Upper lobe of left lung (tissue), 6 donors: ENCODE measurements around the gene SPAG16. TPM values are rescaled to one million over a fixed set of nuclear protein-coding genes. Genes with fewer than 3 reads are reported as not detected.

ENCODE experiments used
- ATAC-seq, 2 donors: fragments of 200-7000 bp; cut with Tn5 transposase; one replicate each; pipeline ENCODE4 v1.9.1; 2022; ENCODE audit warnings: mild to moderate bottlenecking in 2 of 2, moderate library complexity in 2 of 2; ENCODE audit not compliant: low FRiP score in 2 of 2
- DNase-seq, 2 donors: peaks; one replicate each; pipeline ENCODE4 v3.0.0-alpha.2; 2019 to 2020
- H3K27ac ChIP-seq, 4 donors: fragments of 200-600 bp; sonication (generic); one replicate each; pipeline ENCODE4 v1.5.1; 2016 to 2019
- H3K27me3 ChIP-seq, 4 donors: fragments of 200-600 bp; sonication (generic); one replicate each; pipeline ENCODE4 v1.5.1; 2017 to 2019
- H3K36me3 ChIP-seq, 4 donors: fragments of 200-600 bp; sonication (generic); one replicate each; pipeline ENCODE4 v1.5.1; 2016 to 2019
- H3K4me1 ChIP-seq, 4 donors: fragments of 200-600 bp; sonication (generic); one replicate each; pipeline ENCODE4 v1.5.1; 2018 to 2019
- H3K4me3 ChIP-seq, 4 donors: fragments of 200-600 bp; sonication (generic); one replicate each; pipeline ENCODE4 v1.5.1; 2017 to 2019; ENCODE audit warnings: mild to moderate bottlenecking in 2 of 4, moderate library complexity in 1 of 4
- H3K9me3 ChIP-seq, 4 donors: fragments of 200-600 bp; sonication (generic); one replicate each; pipeline ENCODE4 v1.5.1; 2018 to 2019
- EP300 ChIP-seq, 4 donors: sonication (generic); formaldehyde crosslinking; IDR thresholded peaks; one replicate each; pipeline ENCODE4 v1.5.1; 2017; ENCODE audit warnings: antibody characterized with exemption in 4 of 4, control low read depth in 2 of 4
- POLR2A ChIP-seq, 4 donors: fragments of 450-650 bp; IDR thresholded peaks; one replicate each; pipeline ENCODE4 v1.5.1; 2016 to 2017; ENCODE audit warnings: antibody characterized with exemption in 4 of 4, mild to moderate bottlenecking in 2 of 4
- POLR2AphosphoS5 ChIP-seq, 2 donors: sonication (generic); formaldehyde crosslinking; IDR thresholded peaks; one replicate each; pipeline ENCODE4 v1.5.1; 2017; ENCODE audit warnings: antibody characterized with exemption in 2 of 2
- WGBS, 2 donors: methylation state at CpG; one replicate each; pipeline ENCODE4 v1.1.5; 2017 to 2018; 5-methylcytosine and 5-hydroxymethylcytosine counted together
- total RNA-seq, 6 donors: library from RNA; depleted of rRNA in 4 of 6; stranded (reverse); fragments of >200 nt in 4 of 6; gene quantifications; one replicate each; pipeline versions ENCODE4 v1.1.0 to v1.2.1, GENCODE V29; 2016 to 2021
- TF ChIP-seq, protein P1 (sequence below), 6 experiments: fragments of 450-650 bp in 4 of 6; fragments of 200-600 bp in 2 of 6; sonication (generic) in 2 of 6; IDR thresholded peaks; one replicate each; pipeline ENCODE4 v1.5.1; 2016 to 2019; ENCODE audit warnings: antibody characterized with exemption in 6 of 6
- donor health status: DM: no; HTN: no; CAD: no; lungs with moderate emphysema.
- donor health status: DM: no; HTN: yes; CAD: no; lungs with severe emphysema.

Gene SPAG16
- total RNA-seq, 6 donors from 2014 or later = 9.7 to 65.0 (median 12.9) TPM

DNA sequence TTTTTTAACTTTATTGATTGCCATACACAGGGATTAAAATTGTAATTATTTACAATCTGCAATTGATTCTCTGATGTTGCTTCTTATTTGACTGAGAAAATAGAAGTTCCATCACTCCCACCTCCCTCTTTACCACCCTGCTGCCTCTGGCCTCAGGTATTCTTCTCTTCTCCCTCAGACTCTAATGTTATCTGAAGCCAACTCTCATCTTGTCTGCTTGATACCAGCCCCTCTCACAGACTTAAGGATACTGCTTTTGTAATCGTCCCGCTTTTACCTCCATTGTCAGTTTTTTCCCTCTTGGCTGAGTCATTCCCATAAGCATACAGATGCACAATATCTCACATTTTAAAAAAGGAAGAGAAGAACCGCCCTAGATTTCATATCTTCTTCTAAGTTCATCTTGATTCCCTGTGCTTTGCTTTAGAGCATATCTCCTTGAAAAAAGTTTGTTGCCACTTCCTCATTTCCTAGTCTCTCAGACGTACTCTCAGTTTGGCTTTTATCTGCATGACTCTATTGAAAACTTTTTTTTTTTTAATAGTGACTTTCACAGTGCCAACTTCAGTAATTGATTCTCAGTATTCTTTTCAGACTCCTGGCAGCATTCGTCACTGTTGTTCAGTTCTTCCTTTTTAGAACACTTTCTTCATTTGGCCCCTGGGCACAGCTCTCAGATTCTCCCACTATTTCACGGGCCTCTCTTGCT is 31.1 kb downstream of the SPAG16 start:
- TF ChIP-seq EP300 (IDR thresholded peaks at IDR 0.05) (no peak), POLR2A (IDR thresholded peaks at IDR 0.05) (no peak)
- Histone ChIP-seq H3K27ac (no peak overlapping the region), H3K9me3 (no peaks in the 10 kb centered on the region), H3K36me3 (peaks cover 0 to 5% (median 0%) of the 10 kb centered on the region in 4 donors), H3K27me3 (no peaks in the 10 kb centered on the region), H3K4me1 (no peaks in the 10 kb centered on the region), H3K4me3 (no peak overlapping the region)
- no peak for ATAC-seq
- no peak for DNase-seq
- WGBS, 2 donors = 80 to 85% methylated on average over 6 of the region's 6 CpGs

DNA sequence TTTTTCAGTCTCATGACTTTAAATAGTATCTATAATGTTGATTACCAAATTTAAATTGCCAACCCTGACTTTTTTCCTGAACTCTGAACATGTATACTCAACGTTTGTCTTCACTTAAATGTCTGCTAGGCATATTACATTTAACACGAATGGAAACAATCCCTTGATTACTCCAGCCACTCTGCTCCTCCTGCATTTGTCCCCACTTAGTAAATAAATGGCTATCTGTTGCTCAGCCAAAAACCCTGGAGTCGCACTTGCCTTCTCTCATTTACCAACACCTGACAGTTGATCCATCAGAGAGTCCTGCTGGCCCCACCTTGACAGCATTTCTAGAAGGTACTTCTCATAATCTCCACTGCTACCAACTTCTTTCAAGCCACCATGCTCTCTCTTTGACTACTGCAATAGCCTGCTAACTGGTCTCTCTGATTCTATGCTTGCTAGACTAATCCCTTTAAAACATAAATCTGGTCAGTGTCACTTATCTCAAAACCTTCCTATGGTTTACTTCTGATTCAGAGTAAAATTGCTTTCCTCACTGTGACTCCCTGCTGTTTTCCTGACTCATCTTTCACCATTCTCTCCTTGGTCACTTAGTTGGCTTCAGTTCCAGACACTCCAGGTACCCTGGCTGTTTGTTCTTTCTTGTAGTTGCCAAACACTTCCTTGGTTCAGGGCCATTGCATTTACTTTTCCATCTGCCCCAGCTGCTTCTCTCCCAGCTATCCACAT is 31.9 kb downstream of the SPAG16 start:
- WGBS, 2 donors = 89 to 96% methylated on average over 3 of the region's 3 CpGs
- no peaks in the 10 kb centered on the region for H3K4me1 ChIP-seq
- H3K36me3 ChIP-seq = peaks cover 0 to 5% (median 0%) of the 10 kb centered on the region in 4 donors
- no peak for TF ChIP-seq EP300 (IDR thresholded peaks at IDR 0.05)
- TF ChIP-seq, protein P1, sequence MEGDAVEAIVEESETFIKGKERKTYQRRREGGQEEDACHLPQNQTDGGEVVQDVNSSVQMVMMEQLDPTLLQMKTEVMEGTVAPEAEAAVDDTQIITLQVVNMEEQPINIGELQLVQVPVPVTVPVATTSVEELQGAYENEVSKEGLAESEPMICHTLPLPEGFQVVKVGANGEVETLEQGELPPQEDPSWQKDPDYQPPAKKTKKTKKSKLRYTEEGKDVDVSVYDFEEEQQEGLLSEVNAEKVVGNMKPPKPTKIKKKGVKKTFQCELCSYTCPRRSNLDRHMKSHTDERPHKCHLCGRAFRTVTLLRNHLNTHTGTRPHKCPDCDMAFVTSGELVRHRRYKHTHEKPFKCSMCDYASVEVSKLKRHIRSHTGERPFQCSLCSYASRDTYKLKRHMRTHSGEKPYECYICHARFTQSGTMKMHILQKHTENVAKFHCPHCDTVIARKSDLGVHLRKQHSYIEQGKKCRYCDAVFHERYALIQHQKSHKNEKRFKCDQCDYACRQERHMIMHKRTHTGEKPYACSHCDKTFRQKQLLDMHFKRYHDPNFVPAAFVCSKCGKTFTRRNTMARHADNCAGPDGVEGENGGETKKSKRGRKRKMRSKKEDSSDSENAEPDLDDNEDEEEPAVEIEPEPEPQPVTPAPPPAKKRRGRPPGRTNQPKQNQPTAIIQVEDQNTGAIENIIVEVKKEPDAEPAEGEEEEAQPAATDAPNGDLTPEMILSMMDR (IDR thresholded peaks at IDR 0.05) = no peak
- no peak for TF ChIP-seq POLR2AphosphoS5 (IDR thresholded peaks at IDR 0.05)
- no peak for TF ChIP-seq POLR2A (IDR thresholded peaks at IDR 0.05)
- no peak overlapping the region for H3K4me3 ChIP-seq
- ATAC-seq = no peak
- no peak overlapping the region for H3K27ac ChIP-seq
- H3K9me3 ChIP-seq = no peaks in the 10 kb centered on the region
- H3K27me3 ChIP-seq = no peaks in the 10 kb centered on the region
- no peak for DNase-seq

GRCh38 chr2:213317929-213318328 is 33.7 kb downstream of the SPAG16 start:
- WGBS, 2 donors = 81 to 85% methylated on average over 3 of the region's 3 CpGs
- H3K27me3 ChIP-seq = no peaks in the 10 kb centered on the region
- H3K36me3 ChIP-seq = peaks cover 0 to 9% (median 0%) of the 10 kb centered on the region in 4 donors
- H3K4me1 ChIP-seq = no peaks in the 10 kb centered on the region
- DNase-seq (no peak), ATAC-seq (no peak)
- no peak overlapping the region for H3K4me3 ChIP-seq
- H3K9me3 ChIP-seq = no peaks in the 10 kb centered on the region
- TF ChIP-seq POLR2A (IDR thresholded peaks at IDR 0.05) (no peak), EP300 (IDR thresholded peaks at IDR 0.05) (no peak), POLR2AphosphoS5 (IDR thresholded peaks at IDR 0.05) (no peak)
- TF ChIP-seq, protein P1 (IDR thresholded peaks at IDR 0.05) = no peak
- H3K27ac ChIP-seq = no peak overlapping the region

DNA sequence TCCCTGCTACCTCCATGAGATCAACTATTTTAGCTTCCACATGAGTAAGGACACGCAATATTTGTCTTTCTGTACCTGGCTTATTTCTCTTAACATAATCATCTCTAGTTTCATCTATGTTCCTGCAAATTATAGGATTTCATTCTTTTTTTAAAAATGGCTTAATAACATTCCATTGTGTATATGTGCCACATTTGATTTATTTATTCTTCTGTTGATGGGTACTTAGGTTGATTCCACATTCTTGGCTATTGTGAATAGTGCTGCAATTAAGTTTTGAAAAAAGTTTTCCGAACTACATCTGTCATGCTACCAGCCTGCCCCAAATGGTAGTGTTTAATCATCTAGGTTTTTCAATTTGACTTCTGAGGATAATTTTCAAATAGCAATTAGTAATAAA is 36.3 kb downstream of the SPAG16 start:
- no peaks in the 10 kb centered on the region for H3K9me3 ChIP-seq
- TF ChIP-seq EP300 (IDR thresholded peaks at IDR 0.05) = no peak
- TF ChIP-seq POLR2A (IDR thresholded peaks at IDR 0.05) = no peak
- TF ChIP-seq, protein P1 (IDR thresholded peaks at IDR 0.05) = no peak
- TF ChIP-seq POLR2AphosphoS5 (IDR thresholded peaks at IDR 0.05) = no peak
- H3K4me3 ChIP-seq = no peak overlapping the region
- no peak for DNase-seq
- 94 to 97% methylated on average over 2 of the region's 2 CpGs for WGBS, 2 donors
- H3K27me3 ChIP-seq = no peaks in the 10 kb centered on the region
- H3K27ac ChIP-seq = no peak overlapping the region
- peaks cover 0 to 10% (median 0%) of the 10 kb centered on the region in 4 donors for H3K36me3 ChIP-seq
- no peak for ATAC-seq
- no peaks in the 10 kb centered on the region for H3K4me1 ChIP-seq

- TF ChIP-seq POLR2A (IDR thresholded peaks at IDR 0.05) = no peak
- no peak for TF ChIP-seq EP300 (IDR thresholded peaks at IDR 0.05)
- TF ChIP-seq POLR2AphosphoS5 (IDR thresholded peaks at IDR 0.05) = no peak
- TF ChIP-seq, protein P1 (IDR thresholded peaks at IDR 0.05) = no peak
- Histone ChIP-seq H3K4me3 (no peak overlapping the region), H3K27ac (no peak overlapping the region), H3K4me1 (no peaks in the 10 kb centered on the region), H3K27me3 (no peaks in the 10 kb centered on the region), H3K9me3 (peaks cover 4 to 42% (median 14%) of the 10 kb centered on the region in 4 donors), H3K36me3 (no peaks in the 10 kb centered on the region)
- 89 to 94% methylated on average over 3 to 4 of the region's 4 CpGs for WGBS, 2 donors
- DNase-seq = no peak
- ATAC-seq = no peak
These were observed 52.0 kb downstream of the SPAG16 start for GRCh38 chr2:213336253-213336770.
